Activated CD8-positive, alpha-beta T cell treated with anti-CD3 and anti-CD28 coated beads, Interleukin-2, amount 10 ng/mL, durations not matched to agents 7 days and 5 days (primary cell): Measurements from ENCODE around the gene RFX2. TPM values are rescaled to one million over a fixed set of nuclear protein-coding genes. Genes with fewer than 3 reads are reported as not detected.
A peak's percentile ranks its signal among the peaks of the same experiment; 100 is the strongest.

Source experiments
- ATAC-seq: fragments of 150-1000 bp; cut with Tn5 transposase; one replicate; pipeline ENCODE4 v1.10.0; 2021; ENCODE audit warnings: moderate library complexity
- CTCF ChIA-PET: fragments of 350-600 bp; sonication (Branson Sonifier 250); formaldehyde crosslinking; loops from one replicate; lab custom pipeline; 2021; ENCODE audit warnings: antibody characterized with exemption; lab: Charles Lee
- POLR2A ChIA-PET: fragments of 350-600 bp; sonication (Branson Sonifier 250); formaldehyde crosslinking; loops from one replicate; lab custom pipeline; 2021; ENCODE audit warnings: antibody characterized with exemption; lab: Charles Lee
- DNase-seq: peaks from one replicate; pipeline ENCODE4 v3.0.0-alpha.2; 2020
- H3K27ac Mint-ChIP-seq: one replicate; pipeline ENCODE4 v1.8.0; 2021; ENCODE audit warnings: mild to moderate bottlenecking, mixed read lengths
- H3K27me3 Mint-ChIP-seq: one replicate; pipeline ENCODE4 v1.8.0; 2021; ENCODE audit warnings: low read depth, mixed read lengths
- H3K36me3 Mint-ChIP-seq: one replicate; pipeline ENCODE4 v1.8.0; 2021; ENCODE audit warnings: low read depth, mixed read lengths
- H3K4me1 Mint-ChIP-seq: one replicate; pipeline ENCODE4 v1.8.0; 2021; ENCODE audit warnings: low read depth, mixed read lengths
- H3K4me3 Mint-ChIP-seq: one replicate; pipeline ENCODE4 v1.8.0; 2021; ENCODE audit warnings: mild to moderate bottlenecking, mixed read lengths
- H3K9me3 Mint-ChIP-seq: one replicate; pipeline ENCODE4 v1.8.0; 2022; ENCODE audit warnings: mixed read lengths; ENCODE audit not compliant: insufficient read depth
- total RNA-seq, 2 experiments: library from RNA; stranded (reverse); gene quantifications; one replicate each; pipeline ENCODE4 v1.2.3, GENCODE V29; 2021

Gene RFX2
- total RNA-seq, 2 experiments from 2014 or later = 12.3 to 13.8 TPM

GRCh38 chr19:5997371-5997770, 112.9 kb downstream of the RFX2 start:
- POLR2A ChIA-PET = no interaction called here
- peaks cover 13% of the 10 kb centered on the region for H3K36me3 Mint-ChIP-seq
- no peaks in the 10 kb centered on the region for H3K9me3 Mint-ChIP-seq
- H3K27ac Mint-ChIP-seq = no peak overlapping the region
- CTCF ChIA-PET = no interaction called here
- H3K4me1 Mint-ChIP-seq = no peaks in the 10 kb centered on the region
- H3K27me3 Mint-ChIP-seq = no peaks in the 10 kb centered on the region
- no peak overlapping the region for H3K4me3 Mint-ChIP-seq
- no peak for ATAC-seq
- DNase-seq = no peak

GRCh38 chr19:5996623-5997320, 113.5 kb downstream of the RFX2 start:
- POLR2A ChIA-PET = no interaction called here
- no peak for ATAC-seq
- DNase-seq = no peak
- CTCF ChIA-PET = interaction anchor here (0.6 kb wide), 1 partner anchor 146 kb away, joined by 4 read pairs; the partner anchor contains the start of gene FUT3
- Mint-ChIP-seq H3K36me3 (peaks cover 13% of the 10 kb centered on the region), H3K27me3 (no peaks in the 10 kb centered on the region), H3K27ac (no peak overlapping the region), H3K9me3 (no peaks in the 10 kb centered on the region), H3K4me3 (no peak overlapping the region), H3K4me1 (no peaks in the 10 kb centered on the region)

GRCh38 chr19:5996102-5996501, 114.2 kb downstream of the RFX2 start:
- H3K27me3 Mint-ChIP-seq = no peaks in the 10 kb centered on the region
- no peaks in the 10 kb centered on the region for H3K9me3 Mint-ChIP-seq
- peaks cover 13% of the 10 kb centered on the region for H3K36me3 Mint-ChIP-seq
- H3K27ac Mint-ChIP-seq = no peak overlapping the region
- no peak for DNase-seq
- H3K4me3 Mint-ChIP-seq = no peak overlapping the region
- POLR2A ChIA-PET = no interaction called here
- no peak for ATAC-seq
- H3K4me1 Mint-ChIP-seq = no peaks in the 10 kb centered on the region
- CTCF ChIA-PET = interaction anchor here (0.6 kb wide), 1 partner anchor 145 kb away, joined by 4 read pairs; the partner anchor contains the start of gene FUT3

GRCh38 chr19:5995606-5996005, 114.7 kb downstream of the RFX2 start:
- no peaks in the 10 kb centered on the region for H3K4me1 Mint-ChIP-seq
- ChIA-PET POLR2A (no interaction called here), CTCF (no interaction called here)

GRCh38 chr19:5994405-5995165, 115.7 kb downstream of the RFX2 start:
- no peak overlapping the region for H3K4me3 Mint-ChIP-seq

More at GRCh38 chr19:5995606-5996005, 114.7 kb downstream of the RFX2 start:
- Mint-ChIP-seq H3K27me3 (no peaks in the 10 kb centered on the region), H3K9me3 (no peaks in the 10 kb centered on the region), H3K27ac (no peak overlapping the region), H3K4me3 (no peak overlapping the region), H3K36me3 (peaks cover 10% of the 10 kb centered on the region)
- ATAC-seq (no peak), DNase-seq (no peak)

GRCh38 chr19:5993648-5994358, 116.5 kb downstream of the RFX2 start:
- POLR2A ChIA-PET = interaction anchor here (1.2 kb wide), 1 partner anchor 165 kb away, joined by 4 read pairs; no protein-coding TSS in a partner anchor
- peaks cover 8% of the 10 kb centered on the region for H3K4me1 Mint-ChIP-seq
- DNase-seq (no peak), ATAC-seq (no peak)
- no peaks in the 10 kb centered on the region for H3K27me3 Mint-ChIP-seq
- CTCF ChIA-PET = no interaction called here
- no peaks in the 10 kb centered on the region for H3K9me3 Mint-ChIP-seq
- no peak overlapping the region for H3K4me3 Mint-ChIP-seq
- H3K36me3 Mint-ChIP-seq = no peaks in the 10 kb centered on the region
- H3K27ac Mint-ChIP-seq = no peak overlapping the region

More at GRCh38 chr19:5994405-5995165, 115.7 kb downstream of the RFX2 start:
- POLR2A ChIA-PET = no interaction called here
- CTCF ChIA-PET = no interaction called here
- H3K27ac Mint-ChIP-seq = no peak overlapping the region
- H3K9me3 Mint-ChIP-seq = no peaks in the 10 kb centered on the region
- ATAC-seq = no peak
- H3K36me3 Mint-ChIP-seq = peaks cover 3% of the 10 kb centered on the region
- no peak for DNase-seq
- H3K27me3 Mint-ChIP-seq = no peaks in the 10 kb centered on the region
- H3K4me1 Mint-ChIP-seq = peaks cover 7% of the 10 kb centered on the region

GRCh38 chr19:5993201-5993600, 117.1 kb downstream of the RFX2 start:
- ChIA-PET CTCF (interaction anchor here (1.1 kb wide), 1 partner anchor 8 kb away, joined by 3 read pairs; no protein-coding TSS in a partner anchor), POLR2A (interaction anchor here (1.2 kb wide), 1 partner anchor 165 kb away, joined by 4 read pairs; no protein-coding TSS in a partner anchor)
- Mint-ChIP-seq H3K27me3 (no peaks in the 10 kb centered on the region), H3K36me3 (no peaks in the 10 kb centered on the region), H3K4me3 (no peak overlapping the region), H3K4me1 (peaks cover 10% of the 10 kb centered on the region), H3K9me3 (no peaks in the 10 kb centered on the region), H3K27ac (no peak overlapping the region)
- DNase-seq = no peak
- ATAC-seq = no peak

GRCh38 chr19:5992756-5993155, 117.5 kb downstream of the RFX2 start:
- ATAC-seq = no peak
- Mint-ChIP-seq H3K9me3 (no peaks in the 10 kb centered on the region), H3K36me3 (no peaks in the 10 kb centered on the region), H3K27me3 (no peaks in the 10 kb centered on the region), H3K4me3 (no peak overlapping the region), H3K4me1 (peaks cover 12% of the 10 kb centered on the region), H3K27ac (no peak overlapping the region)
- no peak for DNase-seq
- ChIA-PET CTCF (interaction anchor here (1.1 kb wide), 1 partner anchor 9 kb away, joined by 3 read pairs; no protein-coding TSS in a partner anchor), POLR2A (interaction anchor here (1.2 kb wide), 1 partner anchor 164 kb away, joined by 4 read pairs; no protein-coding TSS in a partner anchor)

DNA sequence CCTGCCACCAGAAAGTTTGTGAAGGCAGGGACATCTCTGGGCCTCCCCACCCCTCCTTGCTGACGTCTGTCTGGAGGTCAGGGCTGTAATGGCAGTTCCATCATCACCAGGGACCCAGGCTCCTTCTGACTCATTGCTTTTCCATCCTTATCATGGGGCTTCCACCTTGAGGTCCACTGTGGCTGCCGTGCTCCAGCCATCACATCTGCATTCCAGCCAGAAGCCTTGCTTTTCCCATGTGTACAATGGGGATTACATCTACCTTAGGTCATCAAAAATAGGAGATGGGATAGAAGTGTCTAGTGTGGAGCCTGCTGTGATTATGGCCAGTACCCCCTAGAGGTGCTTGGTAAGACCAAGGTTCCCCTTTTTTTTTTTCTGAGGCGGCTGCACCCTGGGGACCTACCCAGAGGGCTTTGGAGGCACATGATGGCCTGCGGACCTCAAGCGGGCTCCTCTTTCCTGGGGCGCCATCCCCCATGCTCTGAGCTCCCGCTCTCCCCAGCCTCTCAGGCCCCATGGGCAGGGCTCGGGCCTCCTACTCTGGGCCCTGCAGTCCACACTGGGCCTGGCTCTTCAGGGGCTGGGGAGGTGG, 119.0 kb downstream of the RFX2 start:
- ChIA-PET POLR2A (no interaction called here), CTCF (no interaction called here)
- H3K4me1 Mint-ChIP-seq = peaks cover 22% of the 10 kb centered on the region
- DNase-seq (no peak), ATAC-seq (no peak)
- H3K36me3 Mint-ChIP-seq = no peaks in the 10 kb centered on the region
- H3K9me3 Mint-ChIP-seq = no peaks in the 10 kb centered on the region
- no peaks in the 10 kb centered on the region for H3K27me3 Mint-ChIP-seq
- H3K4me3 Mint-ChIP-seq = no peak overlapping the region
- H3K27ac Mint-ChIP-seq = no peak overlapping the region

- peak overlapping the region; percentile 41 for H3K4me3 Mint-ChIP-seq
Observed at GRCh38 chr19:5990289-5990797, 120.0 kb downstream of the RFX2 start.

More at GRCh38 chr19:5990289-5990797, 120.0 kb downstream of the RFX2 start:
- ATAC-seq = no peak
- Mint-ChIP-seq H3K36me3 (no peaks in the 10 kb centered on the region), H3K27ac (no peak overlapping the region), H3K4me1 (peaks cover 23% of the 10 kb centered on the region), H3K27me3 (no peaks in the 10 kb centered on the region), H3K9me3 (no peaks in the 10 kb centered on the region)
- POLR2A ChIA-PET = interaction anchor here (0.6 kb wide), 1 partner anchor 166 kb away, joined by 5 read pairs; no protein-coding TSS in a partner anchor
- no peak for DNase-seq
- CTCF ChIA-PET = interaction anchor here (2.7 to 4.9 kb wide), 5 partner anchors 12 to 186 kb away, joined by 12 to 47 read pairs (median 17); partner anchors contain the start of genes NRTN and RANBP3
